ENCODE results near the gene MAGI2.

Gene MAGI2

DNA sequence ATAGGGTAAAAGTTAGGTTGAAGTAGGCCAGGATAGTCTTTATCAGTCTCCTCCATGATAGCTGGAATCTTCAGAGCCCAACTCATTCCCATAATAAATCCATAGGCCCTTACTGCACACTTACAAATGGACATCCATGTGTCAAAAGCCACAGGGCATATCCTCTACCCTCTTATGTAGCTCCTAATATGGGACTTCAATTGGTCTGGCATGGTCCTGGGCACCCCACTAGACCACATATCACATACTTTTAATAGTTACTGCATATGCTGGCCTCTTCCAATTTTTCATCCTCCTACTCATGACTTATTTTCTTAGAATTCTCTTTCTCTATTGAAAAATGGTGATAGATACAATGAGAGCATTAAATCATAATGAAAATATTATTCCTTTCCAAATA is 169.3 kb downstream of the MAGI2 start:
- no peak overlapping the region for H3K4me3 ChIP-seq (ENCODE audit: low read length)
- TF ChIP-seq, protein P1, sequence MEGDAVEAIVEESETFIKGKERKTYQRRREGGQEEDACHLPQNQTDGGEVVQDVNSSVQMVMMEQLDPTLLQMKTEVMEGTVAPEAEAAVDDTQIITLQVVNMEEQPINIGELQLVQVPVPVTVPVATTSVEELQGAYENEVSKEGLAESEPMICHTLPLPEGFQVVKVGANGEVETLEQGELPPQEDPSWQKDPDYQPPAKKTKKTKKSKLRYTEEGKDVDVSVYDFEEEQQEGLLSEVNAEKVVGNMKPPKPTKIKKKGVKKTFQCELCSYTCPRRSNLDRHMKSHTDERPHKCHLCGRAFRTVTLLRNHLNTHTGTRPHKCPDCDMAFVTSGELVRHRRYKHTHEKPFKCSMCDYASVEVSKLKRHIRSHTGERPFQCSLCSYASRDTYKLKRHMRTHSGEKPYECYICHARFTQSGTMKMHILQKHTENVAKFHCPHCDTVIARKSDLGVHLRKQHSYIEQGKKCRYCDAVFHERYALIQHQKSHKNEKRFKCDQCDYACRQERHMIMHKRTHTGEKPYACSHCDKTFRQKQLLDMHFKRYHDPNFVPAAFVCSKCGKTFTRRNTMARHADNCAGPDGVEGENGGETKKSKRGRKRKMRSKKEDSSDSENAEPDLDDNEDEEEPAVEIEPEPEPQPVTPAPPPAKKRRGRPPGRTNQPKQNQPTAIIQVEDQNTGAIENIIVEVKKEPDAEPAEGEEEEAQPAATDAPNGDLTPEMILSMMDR (conservative IDR thresholded peaks at IDR 0.05; ENCODE audit: low read length), result no peak
- peak; percentile 74 for DNase-seq (ENCODE audit: low read depth)

DNA sequence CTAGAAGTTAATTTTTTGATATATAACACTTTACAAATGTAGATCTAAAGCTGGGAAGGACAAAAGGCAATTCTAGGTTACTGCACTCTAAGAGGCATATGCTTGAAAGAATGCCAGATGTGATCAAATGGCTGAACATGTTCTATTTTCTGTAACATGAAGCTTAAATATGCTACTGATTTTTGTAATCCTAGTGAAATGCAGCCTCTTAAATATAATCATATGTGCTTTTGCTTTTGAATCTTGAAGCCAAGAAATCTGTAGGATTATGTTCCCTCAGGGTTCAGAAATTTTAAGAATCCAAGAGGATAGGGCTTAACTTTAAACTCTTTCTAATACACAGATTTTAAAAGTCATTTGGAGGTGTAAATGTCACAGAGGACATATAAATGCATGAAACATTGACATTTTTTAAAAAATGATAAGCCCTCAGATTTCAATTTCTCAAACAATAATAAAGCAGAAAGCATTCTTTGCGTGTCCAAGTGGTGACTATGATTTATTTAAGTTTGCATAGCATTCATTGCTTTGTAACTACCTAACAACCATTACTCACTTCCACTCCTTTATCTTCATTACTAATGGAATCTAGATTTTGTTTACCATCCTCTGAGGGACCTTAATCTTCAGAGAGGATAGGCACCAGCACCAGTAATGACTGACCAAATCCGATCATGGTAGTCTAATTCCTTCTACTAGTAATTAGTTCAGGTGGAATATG is 170.4 kb downstream of the MAGI2 start:
- DNase-seq (ENCODE audit: low read depth), result peak; percentile 87
- TF ChIP-seq, protein P1 (conservative IDR thresholded peaks at IDR 0.05; ENCODE audit: low read length), result no peak
- no peak overlapping the region for H3K4me3 ChIP-seq (ENCODE audit: low read length)

DNA sequence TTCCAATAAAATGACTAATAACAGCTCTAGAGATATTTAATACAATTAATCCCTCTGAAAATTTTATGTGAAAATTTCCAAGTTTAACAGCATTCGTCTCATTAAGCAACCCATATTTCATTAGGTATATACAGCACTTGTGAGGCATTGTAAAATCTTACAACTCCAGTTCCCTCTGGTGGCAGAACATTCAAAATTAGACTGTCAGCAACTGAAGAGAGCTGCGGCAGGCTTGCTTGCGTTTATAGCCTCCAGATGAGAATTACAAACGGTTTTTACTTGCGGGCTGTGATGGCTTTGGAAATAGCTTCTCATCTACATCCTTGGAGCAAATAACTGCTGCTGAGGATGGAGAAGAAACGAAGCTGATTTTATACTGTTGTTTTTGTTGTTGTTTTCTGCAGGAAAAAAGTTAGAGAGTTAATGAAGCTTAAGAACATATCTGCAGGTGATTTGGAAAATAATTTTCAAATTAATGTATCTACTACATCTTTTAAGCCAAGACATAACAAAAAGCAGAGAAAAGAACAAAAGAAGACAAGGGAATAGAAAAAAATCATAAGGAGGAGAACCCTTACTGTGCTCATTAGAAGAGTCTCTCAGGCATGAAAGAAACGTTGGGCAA is 171.3 kb downstream of the MAGI2 start:
- peak; percentile 83 for DNase-seq (ENCODE audit: low read depth)
- TF ChIP-seq, protein P1 (conservative IDR thresholded peaks at IDR 0.05; ENCODE audit: low read length), result peak; percentile 64
- H3K4me3 ChIP-seq (ENCODE audit: low read length), result peak overlapping the region; percentile 34

DNA sequence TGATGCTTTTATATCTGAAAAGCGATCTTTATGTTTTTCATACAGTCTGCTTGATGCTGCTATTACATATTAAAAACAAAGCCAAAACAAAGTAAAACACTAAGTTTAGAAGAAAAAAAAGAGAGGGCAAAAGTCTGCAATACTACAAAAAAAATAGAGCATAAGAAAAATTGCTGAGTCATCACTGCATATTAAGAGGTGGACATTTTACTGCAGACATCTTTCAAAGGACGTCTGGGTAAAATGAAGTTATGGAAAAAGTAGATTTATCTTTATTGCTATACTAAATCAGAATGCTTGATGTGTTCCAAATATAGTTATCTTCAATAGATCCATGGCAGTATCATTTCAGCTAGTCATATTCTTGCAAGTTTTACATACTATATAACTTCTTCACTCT is 172.0 kb downstream of the MAGI2 start:
- no peak for DNase-seq (ENCODE audit: low read depth)
- TF ChIP-seq, protein P1 (conservative IDR thresholded peaks at IDR 0.05; ENCODE audit: low read length), result no peak
- no peak overlapping the region for H3K4me3 ChIP-seq (ENCODE audit: low read length)

DNA sequence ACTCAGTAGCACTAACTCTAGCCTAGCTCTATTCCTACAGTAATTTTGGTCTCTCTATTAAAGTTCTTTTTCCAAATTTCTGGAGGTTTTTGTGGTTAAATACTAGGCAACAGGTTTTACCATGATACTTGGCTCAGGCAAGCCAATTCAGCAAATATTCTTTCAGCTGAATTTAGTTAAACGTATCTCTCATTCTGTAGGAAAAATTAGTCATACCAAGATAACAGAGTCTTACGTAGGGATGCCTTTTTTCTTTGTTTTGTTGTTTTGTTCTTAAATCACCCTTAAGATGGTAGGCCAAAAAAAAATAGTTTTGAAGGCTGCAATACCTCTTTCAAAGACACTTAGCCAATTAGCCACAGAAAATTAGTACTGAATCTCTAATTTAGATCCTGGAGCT is 180.5 kb downstream of the MAGI2 start:
- TF ChIP-seq, protein P1 (conservative IDR thresholded peaks at IDR 0.05; ENCODE audit: low read length), result no peak
- H3K4me3 ChIP-seq (ENCODE audit: low read length), result no peak overlapping the region
- no peak for DNase-seq (ENCODE audit: low read depth)

DNA sequence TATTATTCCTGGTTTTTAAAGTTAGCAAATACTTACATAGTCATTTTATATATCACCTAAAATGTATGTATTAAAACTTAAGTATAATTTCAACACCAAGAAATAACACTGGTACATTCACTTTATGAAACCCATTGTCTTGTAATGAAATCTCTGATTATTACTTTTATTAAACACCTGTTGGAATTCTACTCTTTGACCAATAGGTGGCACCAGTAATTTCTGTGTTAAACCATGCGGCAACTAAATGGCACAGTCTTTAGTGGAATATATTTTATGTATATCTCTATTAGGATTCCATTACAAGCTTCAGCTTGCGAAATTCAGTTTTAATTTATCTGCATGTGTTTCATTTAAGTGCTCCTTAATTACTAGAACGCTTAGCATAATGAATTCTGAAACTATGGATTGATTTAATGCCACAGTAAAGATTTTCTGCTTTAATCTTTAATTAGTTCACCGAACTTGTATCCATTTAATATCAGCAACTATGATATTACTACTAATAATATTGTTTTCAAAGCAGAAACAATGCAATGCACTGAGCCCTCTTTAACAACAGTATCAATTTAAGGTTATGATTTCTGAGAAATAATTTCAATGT is 181.3 kb downstream of the MAGI2 start:
- DNase-seq (ENCODE audit: low read depth), result peak; percentile 59
- no peak overlapping the region for H3K4me3 ChIP-seq (ENCODE audit: low read length)
- TF ChIP-seq, protein P1 (conservative IDR thresholded peaks at IDR 0.05; ENCODE audit: low read length), result peak; percentile 69

DNA sequence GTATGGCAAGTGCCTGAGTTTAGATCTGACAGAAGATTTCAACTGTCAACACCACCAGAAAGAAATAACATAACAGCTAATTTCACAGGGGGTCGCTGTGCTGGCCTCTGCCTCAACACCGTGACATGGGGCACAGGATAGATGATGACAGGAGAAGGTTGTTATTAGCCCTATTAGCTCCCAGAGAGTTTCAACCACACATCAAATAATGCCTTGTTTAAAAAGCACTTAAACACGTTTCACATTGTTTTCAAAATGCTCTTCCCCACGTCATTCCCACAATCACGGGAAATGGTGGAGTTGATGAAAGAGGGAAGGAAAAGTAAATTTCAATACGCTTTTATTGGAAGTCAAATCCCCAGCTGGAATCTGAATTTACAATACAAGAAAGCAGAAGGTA is 184.7 kb downstream of the MAGI2 start:
- no peak for DNase-seq (ENCODE audit: low read depth)
- H3K4me3 ChIP-seq (ENCODE audit: low read length), result no peak overlapping the region
- TF ChIP-seq, protein P1 (conservative IDR thresholded peaks at IDR 0.05; ENCODE audit: low read length), result no peak
